ENCODE data around the gene HNRNPA0.

DNA sequence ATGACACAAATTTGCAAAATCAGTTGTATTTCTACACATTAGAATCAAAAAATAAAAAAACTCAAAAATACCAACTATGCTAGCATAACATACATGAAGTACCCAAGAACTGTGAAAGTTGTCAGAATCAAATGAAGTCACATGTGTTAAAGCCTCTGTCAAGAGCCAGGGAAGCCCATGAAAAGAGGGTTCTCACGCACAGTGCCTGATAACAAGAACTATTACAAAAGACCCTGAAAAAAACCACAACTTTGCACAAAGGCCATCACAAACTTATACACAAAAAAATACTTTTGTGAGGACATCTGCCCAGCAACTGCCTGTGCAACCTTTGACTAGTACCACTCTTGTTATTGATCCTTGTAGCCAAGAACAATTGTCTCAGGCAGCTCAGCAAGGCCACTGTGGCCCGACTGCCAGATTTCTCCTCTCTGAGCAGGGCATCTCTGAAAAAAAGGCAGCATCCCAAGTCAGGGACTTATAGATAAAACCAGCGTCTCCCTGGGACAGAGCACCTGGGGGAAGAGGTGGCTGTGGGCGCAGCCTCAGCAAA lies 28.9 kb upstream of the HNRNPA0 start:
- TF ChIP-seq ZNF565 (CRISPR knock-in tag; conservative IDR thresholded peaks at IDR 0.05; ENCODE audit: low read depth) (no peak), RARB (CRISPR knock-in tag; IDR thresholded peaks at IDR 0.05) (no peak), CSDC2 (CRISPR knock-in tag; IDR thresholded peaks at IDR 0.05) (no peak)
- TF ChIP-seq, protein P1, sequence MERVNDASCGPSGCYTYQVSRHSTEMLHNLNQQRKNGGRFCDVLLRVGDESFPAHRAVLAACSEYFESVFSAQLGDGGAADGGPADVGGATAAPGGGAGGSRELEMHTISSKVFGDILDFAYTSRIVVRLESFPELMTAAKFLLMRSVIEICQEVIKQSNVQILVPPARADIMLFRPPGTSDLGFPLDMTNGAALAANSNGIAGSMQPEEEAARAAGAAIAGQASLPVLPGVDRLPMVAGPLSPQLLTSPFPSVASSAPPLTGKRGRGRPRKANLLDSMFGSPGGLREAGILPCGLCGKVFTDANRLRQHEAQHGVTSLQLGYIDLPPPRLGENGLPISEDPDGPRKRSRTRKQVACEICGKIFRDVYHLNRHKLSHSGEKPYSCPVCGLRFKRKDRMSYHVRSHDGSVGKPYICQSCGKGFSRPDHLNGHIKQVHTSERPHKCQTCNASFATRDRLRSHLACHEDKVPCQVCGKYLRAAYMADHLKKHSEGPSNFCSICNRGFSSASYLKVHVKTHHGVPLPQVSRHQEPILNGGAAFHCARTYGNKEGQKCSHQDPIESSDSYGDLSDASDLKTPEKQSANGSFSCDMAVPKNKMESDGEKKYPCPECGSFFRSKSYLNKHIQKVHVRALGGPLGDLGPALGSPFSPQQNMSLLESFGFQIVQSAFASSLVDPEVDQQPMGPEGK (CRISPR knock-in tag; IDR thresholded peaks at IDR 0.05; ENCODE audit: borderline replicate concordance) = no peak
- TF ChIP-seq, protein P2, sequence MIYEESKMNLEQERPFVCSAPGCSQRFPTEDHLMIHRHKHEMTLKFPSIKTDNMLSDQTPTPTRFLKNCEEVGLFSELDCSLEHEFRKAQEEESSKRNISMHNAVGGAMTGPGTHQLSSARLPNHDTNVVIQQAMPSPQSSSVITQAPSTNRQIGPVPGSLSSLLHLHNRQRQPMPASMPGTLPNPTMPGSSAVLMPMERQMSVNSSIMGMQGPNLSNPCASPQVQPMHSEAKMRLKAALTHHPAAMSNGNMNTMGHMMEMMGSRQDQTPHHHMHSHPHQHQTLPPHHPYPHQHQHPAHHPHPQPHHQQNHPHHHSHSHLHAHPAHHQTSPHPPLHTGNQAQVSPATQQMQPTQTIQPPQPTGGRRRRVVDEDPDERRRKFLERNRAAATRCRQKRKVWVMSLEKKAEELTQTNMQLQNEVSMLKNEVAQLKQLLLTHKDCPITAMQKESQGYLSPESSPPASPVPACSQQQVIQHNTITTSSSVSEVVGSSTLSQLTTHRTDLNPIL (CRISPR knock-in tag; IDR thresholded peaks at IDR 0.05; ENCODE audit: low read depth) = no peak
